ENCODE results near the gene RARB. TPM values are rescaled to one million over a fixed set of nuclear protein-coding genes. Genes with fewer than 3 reads are reported as not detected.

RARB gene
- total and polyA plus RNA-seq, 2 of the 13 experiments (the other 11 are each of a cell fraction or from before 2014, with no cell fraction given), result 0.16 TPM; not detected in 1

GRCh38 chr3:25604107-25604805, 176.2 kb downstream of the RARB start:
- H3K27me3 ChIP-seq (ENCODE audit: control insufficient read depth in 1 of 2, insufficient read depth in 2 of 2, low read length in 2 of 2), result no peaks in the 10 kb centered on the region
- H3K9ac ChIP-seq (ENCODE audit: insufficient read depth, low read depth, low read length), result no peak overlapping the region
- peaks cover 3 to 37% of the 10 kb centered on the region in 2 experiments; a peak in 4 of 5 replicates for H3K36me3 ChIP-seq (replicated peaks in 1 of 2; ENCODE audit: control insufficient read depth in 1 of 2, insufficient read depth in 2 of 2, low read length in 2 of 2)
- no peak overlapping the region for H3K27ac ChIP-seq (ENCODE audit: extremely low read length, insufficient read depth, low read length)
- in situ Hi-C loops (cut with HindIII; ENCODE audit: extremely low pct_ligation_motif_present, low pct_unique_long_range_greater_than_20kb) (no loop called here), intact Hi-C loops (cut with micrococcal nuclease; ENCODE audit: unreplicated experiment) (no loop called here)
- H3K4me2 ChIP-seq (ENCODE audit: low read depth, low read length), result no peak overlapping the region
- no peak for DNase-seq (ENCODE audit: low spot score)
- ChIA-PET POLR2A (no interaction called here), CTCF (ENCODE audit: low intra/inter-chr PET ratio, low total read pairs) (no interaction called here)
- H3K4me3 ChIP-seq (replicated peaks in 1 of 3; ENCODE audit: insufficient read depth in 1 of 3, low read depth in 2 of 3, low read length in 3 of 3), result no peak overlapping the region
- H3K4me1 ChIP-seq (ENCODE audit: insufficient read depth, low read length), result no peaks in the 10 kb centered on the region
- H3K9me3 ChIP-seq (ENCODE audit: low read length), result no peaks in the 10 kb centered on the region
- no peak for FAIRE-seq
- ATAC-seq, result no peak
- WGBS (ENCODE audit: low lambda C conversion rate), result 97% methylated on average over 5 of the region's 5 CpGs
- H2AFZ ChIP-seq (ENCODE audit: low read length), result no peak overlapping the region
- no peaks in the 10 kb centered on the region for H4K20me1 ChIP-seq (ENCODE audit: insufficient read depth, low read length)
- H3K79me2 ChIP-seq (ENCODE audit: insufficient read depth, low read length), result no peaks in the 10 kb centered on the region
- BruUV-seq (replicated peaks), result no TSS peak
- no peak for TF ChIP-seq ZNF496 (CRISPR knock-in tag; IDR thresholded peaks at IDR 0.05; ENCODE audit: insufficient replicate concordance)

GRCh38 chr3:25610167-25610566, 182.1 kb downstream of the RARB start:
- WGBS (ENCODE audit: low lambda C conversion rate), result 90% methylated on average over 1 of the region's 1 CpG
- H3K27ac ChIP-seq (ENCODE audit: extremely low read length, insufficient read depth, low read length), result no peak overlapping the region
- FAIRE-seq, result no peak
- TF ChIP-seq E2F2 (CRISPR knock-in tag; IDR thresholded peaks at IDR 0.05; ENCODE audit: borderline replicate concordance) (no peak), YY1 (IDR thresholded peaks at IDR 0.05; ENCODE audit: insufficient read depth, insufficient replicate concordance, low read depth, low read length) (no peak), POLR2G (IDR thresholded peaks at IDR 0.05; ENCODE audit: low read depth, low read length) (no peak), REXO4 (CRISPR knock-in tag; IDR thresholded peaks at IDR 0.05; ENCODE audit: borderline replicate concordance) (no peak), MTA3 (CRISPR knock-in tag; IDR thresholded peaks at IDR 0.05) (no peak), RFXANK (CRISPR knock-in tag; IDR thresholded peaks at IDR 0.05) (no peak), ZNF556 (CRISPR knock-in tag; IDR thresholded peaks at IDR 0.05; ENCODE audit: borderline replicate concordance) (no peak), ZNF775 (CRISPR knock-in tag; IDR thresholded peaks at IDR 0.05; ENCODE audit: borderline replicate concordance) (no peak), SOX13 (IDR thresholded peaks at IDR 0.05) (no peak), SOX13 (CRISPR knock-in tag; conservative IDR thresholded peaks at IDR 0.05 in 1 of 2, IDR thresholded peaks at IDR 0.05 in 1 of 2) (no peak), PBX3 (CRISPR knock-in tag; IDR thresholded peaks at IDR 0.05; ENCODE audit: borderline replicate concordance) (no peak), GMEB2 (CRISPR knock-in tag; IDR thresholded peaks at IDR 0.05; ENCODE audit: low read depth) (no peak), SAFB2 (CRISPR knock-in tag; IDR thresholded peaks at IDR 0.05; ENCODE audit: borderline replicate concordance, low read depth) (no peak)

More at GRCh38 chr3:25610167-25610566, 182.1 kb downstream of the RARB start:
- Histone ChIP-seq H4K20me1 (ENCODE audit: insufficient read depth, low read length) (no peaks in the 10 kb centered on the region), H3K36me3 (replicated peaks in 1 of 2; ENCODE audit: control insufficient read depth in 1 of 2, insufficient read depth in 2 of 2, low read length in 2 of 2) (peaks cover 3 to 57% of the 10 kb centered on the region in 2 experiments; a peak in 4 of 5 replicates), H3K4me2 (ENCODE audit: low read depth, low read length) (no peak overlapping the region), H3K4me1 (ENCODE audit: insufficient read depth, low read length) (no peaks in the 10 kb centered on the region), H3K9me3 (ENCODE audit: low read length) (no peaks in the 10 kb centered on the region), H3K4me3 (replicated peaks in 1 of 3; ENCODE audit: insufficient read depth in 1 of 3, low read depth in 2 of 3, low read length in 3 of 3) (no peak overlapping the region), H3K27me3 (ENCODE audit: control insufficient read depth in 1 of 2, insufficient read depth in 2 of 2, low read length in 2 of 2) (no peaks in the 10 kb centered on the region), H3K79me2 (ENCODE audit: insufficient read depth, low read length) (no peaks in the 10 kb centered on the region), H3K9ac (ENCODE audit: insufficient read depth, low read depth, low read length) (no peak overlapping the region), H2AFZ (ENCODE audit: low read length) (no peak overlapping the region)
- DNase-seq (ENCODE audit: low spot score) (no peak), ATAC-seq (no peak)
- no TSS peak for BruUV-seq (replicated peaks)
- POLR2A ChIA-PET, result no interaction called here
- CTCF ChIA-PET (ENCODE audit: low intra/inter-chr PET ratio, low total read pairs), result no interaction called here
- intact Hi-C loops (cut with micrococcal nuclease; ENCODE audit: unreplicated experiment), result no loop called here
- in situ Hi-C loops (cut with HindIII; ENCODE audit: extremely low pct_ligation_motif_present, low pct_unique_long_range_greater_than_20kb), result no loop called here

Data from HepG2 (cell line).